ENCODE data around the gene PRKG2. TPM values are rescaled to one million over a fixed set of nuclear protein-coding genes. Genes with fewer than 3 reads are reported as not detected.

PRKG2 gene
- total RNA-seq, 1 experiment from 2014 or later, result 0.59 TPM

DNA sequence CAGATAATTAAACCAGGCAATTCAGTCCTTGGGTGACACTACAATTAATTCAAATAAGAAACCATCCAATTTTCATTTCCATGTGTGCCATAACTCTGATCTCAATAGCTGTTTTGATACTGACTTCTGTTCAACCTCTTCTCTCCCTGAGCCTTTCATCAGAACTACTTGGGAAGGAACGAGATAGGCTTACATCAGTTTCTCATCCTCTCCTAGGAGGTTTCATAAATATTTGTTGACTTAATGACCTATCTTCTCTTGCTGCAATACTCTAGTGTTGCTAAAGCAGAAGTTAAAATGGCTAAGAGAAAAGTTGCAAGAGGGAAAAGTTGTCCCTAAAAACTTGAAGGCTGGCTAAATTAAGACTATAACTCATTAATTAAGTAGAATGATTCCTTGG, 41.8 kb downstream of the PRKG2 start:
- Histone ChIP-seq H3K27me3 (ENCODE audit: control insufficient read depth, insufficient read depth, low read length) (no peaks in the 10 kb centered on the region), H3K27ac (ENCODE audit: low read length) (no peak overlapping the region), H3K4me1 (ENCODE audit: control insufficient read depth, insufficient read depth, low read length) (no peaks in the 10 kb centered on the region), H3K9me3 (ENCODE audit: control insufficient read depth, insufficient read depth, low read depth, low read length) (no peaks in the 10 kb centered on the region), H3K36me3 (ENCODE audit: control insufficient read depth, insufficient read depth, low read length) (no peaks in the 10 kb centered on the region), H3K4me3 (ENCODE audit: low read depth in 2 of 2, low read length in 2 of 2) (no peak overlapping the region)
- TF ChIP-seq POLR2AphosphoS5 (IDR thresholded peaks at IDR 0.05; ENCODE audit: low read depth, low read length) (no peak), TCF7L2 (IDR thresholded peaks at IDR 0.05; ENCODE audit: low read depth, low read length) (no peak), CTCF (IDR thresholded peaks at IDR 0.05) (no peak), SIN3A (IDR thresholded peaks at IDR 0.05; ENCODE audit: borderline replicate concordance, insufficient read depth, low read depth, low read length) (no peak)
- TF ChIP-seq, protein P1, sequence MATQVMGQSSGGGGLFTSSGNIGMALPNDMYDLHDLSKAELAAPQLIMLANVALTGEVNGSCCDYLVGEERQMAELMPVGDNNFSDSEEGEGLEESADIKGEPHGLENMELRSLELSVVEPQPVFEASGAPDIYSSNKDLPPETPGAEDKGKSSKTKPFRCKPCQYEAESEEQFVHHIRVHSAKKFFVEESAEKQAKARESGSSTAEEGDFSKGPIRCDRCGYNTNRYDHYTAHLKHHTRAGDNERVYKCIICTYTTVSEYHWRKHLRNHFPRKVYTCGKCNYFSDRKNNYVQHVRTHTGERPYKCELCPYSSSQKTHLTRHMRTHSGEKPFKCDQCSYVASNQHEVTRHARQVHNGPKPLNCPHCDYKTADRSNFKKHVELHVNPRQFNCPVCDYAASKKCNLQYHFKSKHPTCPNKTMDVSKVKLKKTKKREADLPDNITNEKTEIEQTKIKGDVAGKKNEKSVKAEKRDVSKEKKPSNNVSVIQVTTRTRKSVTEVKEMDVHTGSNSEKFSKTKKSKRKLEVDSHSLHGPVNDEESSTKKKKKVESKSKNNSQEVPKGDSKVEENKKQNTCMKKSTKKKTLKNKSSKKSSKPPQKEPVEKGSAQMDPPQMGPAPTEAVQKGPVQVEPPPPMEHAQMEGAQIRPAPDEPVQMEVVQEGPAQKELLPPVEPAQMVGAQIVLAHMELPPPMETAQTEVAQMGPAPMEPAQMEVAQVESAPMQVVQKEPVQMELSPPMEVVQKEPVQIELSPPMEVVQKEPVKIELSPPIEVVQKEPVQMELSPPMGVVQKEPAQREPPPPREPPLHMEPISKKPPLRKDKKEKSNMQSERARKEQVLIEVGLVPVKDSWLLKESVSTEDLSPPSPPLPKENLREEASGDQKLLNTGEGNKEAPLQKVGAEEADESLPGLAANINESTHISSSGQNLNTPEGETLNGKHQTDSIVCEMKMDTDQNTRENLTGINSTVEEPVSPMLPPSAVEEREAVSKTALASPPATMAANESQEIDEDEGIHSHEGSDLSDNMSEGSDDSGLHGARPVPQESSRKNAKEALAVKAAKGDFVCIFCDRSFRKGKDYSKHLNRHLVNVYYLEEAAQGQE (IDR thresholded peaks at IDR 0.05; ENCODE audit: insufficient read depth in 1 of 2, low read depth in 2 of 2, low read length in 1 of 2), result no peak
- no peak for ATAC-seq
- DNase-seq (ENCODE audit: low read depth, low spot score), result no peak
- intact Hi-C loops (cut with micrococcal nuclease; ENCODE audit: unreplicated experiment), result no loop called here
- BruUV-seq (replicated peaks), result no TSS peak
- ChIA-PET CTCF (no interaction called here), POLR2A (no interaction called here)
- in situ Hi-C loops (cut with HindIII; ENCODE audit: low pct_unique_long_range_greater_than_20kb, low sequenced_read_pairs), result no loop called here

DNA sequence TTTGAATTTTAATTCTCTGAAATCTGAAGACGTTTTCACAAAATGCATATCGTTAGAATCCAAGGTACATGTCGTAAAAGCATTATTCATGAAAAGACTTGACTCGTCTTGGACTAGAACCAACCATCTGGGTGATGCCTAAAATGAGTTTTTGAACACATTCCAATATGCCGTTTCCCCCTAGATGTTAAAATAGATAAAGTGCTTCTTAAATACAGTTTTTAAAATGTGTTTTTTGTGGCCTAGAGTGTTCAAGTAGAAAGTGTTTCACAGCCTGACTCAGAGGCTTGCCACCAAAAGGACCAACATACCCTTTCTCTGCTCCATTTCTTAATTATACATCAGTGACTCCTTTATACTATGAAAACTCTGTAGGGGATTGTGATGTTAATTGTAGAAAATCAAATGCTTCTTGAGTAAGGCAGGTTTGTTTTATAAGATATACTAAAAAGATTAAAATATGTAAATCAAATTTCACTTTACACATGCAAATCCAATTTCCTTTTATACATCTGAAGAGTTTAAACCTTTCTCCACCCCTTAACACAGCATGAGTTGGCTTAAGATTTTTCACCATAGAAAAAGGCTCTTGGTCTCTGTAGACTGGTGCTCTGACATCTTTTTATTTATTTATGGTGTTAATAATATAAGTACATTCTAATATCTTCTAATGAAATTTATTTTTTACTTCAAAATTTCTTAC, 48.4 kb downstream of the PRKG2 start:
- H3K27ac ChIP-seq (ENCODE audit: low read length), result no peak overlapping the region
- CTCF ChIA-PET, result no interaction called here
- in situ Hi-C loops (cut with HindIII; ENCODE audit: low pct_unique_long_range_greater_than_20kb, low sequenced_read_pairs), result no loop called here
- POLR2A ChIA-PET, result interaction anchor here (0.6 kb wide), 1 partner anchor 1165 kb away, joined by 3 read pairs; no protein-coding TSS in a partner anchor
- no peaks in the 10 kb centered on the region for H3K27me3 ChIP-seq (ENCODE audit: control insufficient read depth, insufficient read depth, low read length)
- H3K36me3 ChIP-seq (ENCODE audit: control insufficient read depth, insufficient read depth, low read length), result no peaks in the 10 kb centered on the region
- BruUV-seq (replicated peaks), result no TSS peak
- intact Hi-C loops (cut with micrococcal nuclease; ENCODE audit: unreplicated experiment), result no loop called here
- H3K4me3 ChIP-seq (ENCODE audit: low read depth in 2 of 2, low read length in 2 of 2), result no peak overlapping the region
- ATAC-seq (no peak), DNase-seq (ENCODE audit: low read depth, low spot score) (no peak)
- no peaks in the 10 kb centered on the region for H3K4me1 ChIP-seq (ENCODE audit: control insufficient read depth, insufficient read depth, low read length)
- no peaks in the 10 kb centered on the region for H3K9me3 ChIP-seq (ENCODE audit: control insufficient read depth, insufficient read depth, low read depth, low read length)
- TF ChIP-seq, protein P1 (IDR thresholded peaks at IDR 0.05; ENCODE audit: insufficient read depth in 1 of 2, low read depth in 2 of 2, low read length in 1 of 2), result no peak
- TF ChIP-seq POLR2AphosphoS5 (IDR thresholded peaks at IDR 0.05; ENCODE audit: low read depth, low read length) (no peak), CTCF (IDR thresholded peaks at IDR 0.05) (no peak), TCF7L2 (IDR thresholded peaks at IDR 0.05; ENCODE audit: low read depth, low read length) (no peak), SIN3A (IDR thresholded peaks at IDR 0.05; ENCODE audit: borderline replicate concordance, insufficient read depth, low read depth, low read length) (no peak)
